ENCODE measurements around the gene DAP.

Gene DAP

DNA sequence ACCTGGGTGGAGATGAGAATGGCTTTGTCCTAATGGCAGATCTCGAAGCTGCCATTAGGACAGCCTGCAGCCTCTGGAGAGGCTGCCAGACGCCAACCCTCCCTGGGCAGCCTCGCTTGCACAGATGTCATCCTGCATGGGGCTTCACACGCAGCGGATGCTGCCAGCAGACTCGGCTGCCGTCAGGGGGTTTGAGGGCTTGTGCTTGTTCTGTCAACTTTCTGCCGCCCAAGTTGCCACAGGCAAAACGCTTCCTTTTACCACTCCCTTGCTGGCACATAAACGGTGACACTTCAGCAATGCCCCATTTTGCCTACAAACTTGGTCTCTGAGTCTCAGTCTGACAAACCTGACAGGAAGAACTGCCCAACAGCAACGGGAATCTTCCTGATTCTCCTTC is 24.7 kb downstream of the DAP start:
- no peak for DNase-seq (ENCODE audit: low spot score)
- Histone ChIP-seq H3K27ac (no peak overlapping the region), H3K4me3 (no peak overlapping the region)
- TF ChIP-seq, protein P1, sequence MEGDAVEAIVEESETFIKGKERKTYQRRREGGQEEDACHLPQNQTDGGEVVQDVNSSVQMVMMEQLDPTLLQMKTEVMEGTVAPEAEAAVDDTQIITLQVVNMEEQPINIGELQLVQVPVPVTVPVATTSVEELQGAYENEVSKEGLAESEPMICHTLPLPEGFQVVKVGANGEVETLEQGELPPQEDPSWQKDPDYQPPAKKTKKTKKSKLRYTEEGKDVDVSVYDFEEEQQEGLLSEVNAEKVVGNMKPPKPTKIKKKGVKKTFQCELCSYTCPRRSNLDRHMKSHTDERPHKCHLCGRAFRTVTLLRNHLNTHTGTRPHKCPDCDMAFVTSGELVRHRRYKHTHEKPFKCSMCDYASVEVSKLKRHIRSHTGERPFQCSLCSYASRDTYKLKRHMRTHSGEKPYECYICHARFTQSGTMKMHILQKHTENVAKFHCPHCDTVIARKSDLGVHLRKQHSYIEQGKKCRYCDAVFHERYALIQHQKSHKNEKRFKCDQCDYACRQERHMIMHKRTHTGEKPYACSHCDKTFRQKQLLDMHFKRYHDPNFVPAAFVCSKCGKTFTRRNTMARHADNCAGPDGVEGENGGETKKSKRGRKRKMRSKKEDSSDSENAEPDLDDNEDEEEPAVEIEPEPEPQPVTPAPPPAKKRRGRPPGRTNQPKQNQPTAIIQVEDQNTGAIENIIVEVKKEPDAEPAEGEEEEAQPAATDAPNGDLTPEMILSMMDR (IDR thresholded peaks at IDR 0.05), result no peak

DNA sequence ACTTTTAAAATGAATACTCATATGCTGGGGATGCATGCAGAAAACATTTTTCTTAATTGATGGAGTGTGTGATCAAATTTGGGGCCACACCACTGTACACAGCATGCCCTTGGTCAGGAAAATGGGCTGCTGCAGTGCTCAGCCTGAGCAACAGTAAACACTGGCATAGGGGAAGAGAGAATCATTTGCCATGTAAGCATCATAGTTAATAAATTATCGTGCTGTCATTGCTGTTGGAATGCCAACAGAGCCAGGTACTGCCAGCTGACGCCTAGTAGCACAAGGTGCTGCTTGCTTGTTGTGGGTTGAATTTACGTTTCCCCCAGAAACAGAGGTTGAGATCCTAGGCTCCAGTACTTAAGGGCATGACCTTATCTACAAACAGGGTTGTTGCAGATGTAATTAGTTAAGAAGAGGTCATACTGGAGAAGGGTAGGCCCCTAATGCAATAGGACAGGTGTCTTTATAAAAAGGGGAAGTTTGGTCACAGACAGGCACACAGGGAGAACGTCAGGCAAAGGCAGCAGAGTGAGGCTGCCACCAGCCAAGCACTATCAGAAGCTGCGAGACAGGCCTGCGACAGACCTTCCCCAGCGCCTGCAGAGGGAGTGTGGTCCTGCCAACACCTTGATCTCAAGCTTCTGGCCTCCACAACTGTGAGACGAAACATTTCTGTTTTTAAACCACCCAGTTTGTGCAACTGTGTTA is 25.3 kb downstream of the DAP start:
- no peak for DNase-seq (ENCODE audit: low spot score)
- TF ChIP-seq, protein P1 (IDR thresholded peaks at IDR 0.05), result no peak
- H3K27ac ChIP-seq, result no peak overlapping the region

DNA sequence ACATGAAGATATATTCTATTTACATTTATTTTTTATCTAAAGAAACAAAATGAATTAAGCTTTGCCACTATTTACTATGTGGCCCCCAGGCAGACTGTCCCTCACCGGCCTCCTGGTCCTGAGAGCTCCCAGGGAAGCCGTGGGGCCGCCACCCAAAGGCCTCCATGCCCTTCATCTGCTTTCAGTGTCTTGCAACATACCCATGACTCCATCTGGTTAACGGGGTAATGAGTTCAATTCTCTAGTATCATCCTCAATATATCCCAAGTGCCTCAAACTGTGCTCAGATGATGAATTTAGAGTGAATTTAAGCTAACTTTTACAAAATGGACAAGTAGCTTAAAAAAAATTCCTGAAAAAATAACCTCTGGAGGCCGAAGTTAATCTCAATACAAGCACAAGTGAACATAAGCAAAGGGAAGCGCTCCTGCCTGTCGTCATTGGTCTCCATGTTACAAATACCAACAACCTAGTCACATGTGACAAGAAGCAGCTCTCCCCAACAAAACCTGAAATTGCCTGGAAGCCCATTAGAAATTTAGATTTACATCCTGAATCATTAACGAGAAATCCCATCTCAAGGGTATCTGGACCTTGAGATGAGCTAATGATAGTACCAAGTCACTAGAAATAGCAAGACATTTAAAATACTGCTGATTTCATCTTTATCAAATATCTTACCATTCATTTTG is 26.1 kb downstream of the DAP start:
- TF ChIP-seq, protein P1 (IDR thresholded peaks at IDR 0.05), result no peak
- Histone ChIP-seq H3K4me3 (no peak overlapping the region), H3K27ac (no peak overlapping the region)
- DNase-seq (ENCODE audit: low spot score), result no peak

More for the DNA sequence above, 25.3 kb downstream of the DAP start:
- no peak overlapping the region for H3K4me3 ChIP-seq

DNA sequence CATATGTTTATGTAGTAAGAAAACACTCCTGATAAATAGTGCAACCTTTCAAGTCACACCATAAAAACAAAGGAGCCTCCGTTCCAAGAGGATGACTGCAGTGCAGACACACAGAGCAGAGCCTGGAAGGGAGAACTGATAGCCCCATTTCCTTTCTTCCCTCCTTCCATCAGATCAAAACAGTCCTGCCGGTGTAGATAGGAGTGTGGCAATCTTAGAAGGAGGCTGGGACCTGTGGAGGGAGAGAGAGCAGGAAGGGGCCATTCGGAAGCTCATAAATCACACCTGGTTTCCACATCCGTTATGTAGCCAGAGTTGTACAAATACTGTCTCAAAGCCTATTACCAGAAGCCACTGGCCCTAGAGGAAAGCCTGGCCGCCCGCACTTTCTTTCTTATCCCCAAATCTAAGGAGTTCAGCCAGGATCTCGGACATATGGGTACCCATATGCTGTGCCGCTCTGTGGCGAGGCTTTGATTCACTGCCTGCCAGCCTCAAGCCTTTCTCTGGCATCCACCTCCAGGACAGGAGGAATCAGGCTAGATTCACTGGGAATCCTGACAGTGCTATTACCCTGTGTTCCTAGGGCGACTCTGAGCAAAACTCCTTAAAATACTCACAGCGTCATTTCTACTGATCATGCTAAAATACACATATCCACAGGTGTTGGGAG is 26.9 kb downstream of the DAP start:
- TF ChIP-seq, protein P1 (IDR thresholded peaks at IDR 0.05), result no peak
- DNase-seq (ENCODE audit: low spot score), result no peak
- Histone ChIP-seq H3K4me3 (no peak overlapping the region), H3K27ac (no peak overlapping the region)

DNA sequence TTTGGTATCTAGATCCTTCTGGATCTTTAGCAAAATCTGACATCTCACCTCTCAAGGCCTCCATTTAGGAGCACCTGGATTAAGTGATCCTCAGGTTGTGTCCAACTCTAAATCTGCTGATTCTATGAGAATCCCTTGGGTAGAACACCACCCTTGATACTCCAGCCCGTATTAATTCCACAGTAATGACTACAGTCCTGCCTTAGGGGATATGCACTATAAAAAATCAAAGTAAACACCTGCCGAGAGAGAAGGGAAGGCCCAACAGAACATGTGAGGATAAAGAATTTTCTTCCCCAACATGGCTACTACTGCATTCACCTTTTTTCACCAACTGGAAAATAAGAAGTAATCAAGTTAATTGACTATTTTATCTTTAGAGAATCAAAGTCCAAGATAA is 27.6 kb downstream of the DAP start:
- TF ChIP-seq, protein P1 (IDR thresholded peaks at IDR 0.05), result no peak
- Histone ChIP-seq H3K4me3 (no peak overlapping the region), H3K27ac (no peak overlapping the region)
- DNase-seq (ENCODE audit: low spot score), result no peak

DNA sequence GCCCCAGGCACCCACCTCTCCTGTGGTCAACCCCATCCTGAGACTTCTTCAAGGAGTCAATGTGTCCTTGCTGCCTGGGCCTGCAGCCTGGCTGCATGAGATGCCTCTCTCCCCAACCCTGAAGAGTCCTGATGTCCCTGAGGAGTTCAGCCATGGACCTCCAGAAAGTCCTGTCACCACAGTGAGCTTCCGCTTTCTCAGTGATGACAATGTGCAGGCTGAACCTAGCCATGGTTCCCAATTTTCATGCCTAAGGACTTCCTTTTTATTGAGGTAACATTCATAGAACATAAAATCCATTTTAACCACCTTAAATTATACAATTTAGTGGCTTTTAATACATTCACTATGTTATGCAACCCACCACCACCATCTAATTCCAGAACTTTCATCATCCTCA is 29.1 kb downstream of the DAP start:
- no peak for DNase-seq (ENCODE audit: low spot score)
- TF ChIP-seq, protein P1 (IDR thresholded peaks at IDR 0.05), result no peak
- Histone ChIP-seq H3K4me3 (no peak overlapping the region), H3K27ac (no peak overlapping the region)

All from coronary artery (tissue), 2 donors.